GM19193 (cell line): ENCODE results near the gene PRKG1.

ENCODE experiments used
- POLR2A ChIP-seq: IDR thresholded peaks from 4 replicates; pipeline ENCODE4 v1.6.1; 2011; ENCODE audit not compliant: insufficient read depth, insufficient read length; ENCODE audit errors: extremely low read depth

The PRKG1 gene

GRCh38 chr10:51447119-51447518, 372.8 kb downstream of the PRKG1 start:
- no peak for TF ChIP-seq POLR2A

DNA sequence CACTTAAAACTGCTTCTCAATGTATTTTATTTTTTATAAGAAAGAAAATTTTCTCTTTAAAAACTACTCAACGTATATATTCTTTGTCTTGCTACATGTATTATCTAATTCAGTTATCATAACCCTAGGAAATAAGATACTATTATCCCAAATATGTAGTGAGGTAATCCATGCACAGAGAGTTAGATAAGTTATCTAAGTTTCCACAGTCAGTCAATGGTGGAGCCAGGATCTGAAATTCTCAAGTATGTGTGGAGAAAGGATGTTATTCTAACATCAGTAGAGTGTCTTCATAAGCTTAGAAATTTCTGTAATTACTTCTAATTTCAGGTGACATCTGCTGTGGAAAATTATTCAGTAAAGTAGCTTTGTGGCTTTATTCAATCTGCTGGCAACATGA, 385.2 kb downstream of the PRKG1 start:
- TF ChIP-seq POLR2A: no peak

DNA sequence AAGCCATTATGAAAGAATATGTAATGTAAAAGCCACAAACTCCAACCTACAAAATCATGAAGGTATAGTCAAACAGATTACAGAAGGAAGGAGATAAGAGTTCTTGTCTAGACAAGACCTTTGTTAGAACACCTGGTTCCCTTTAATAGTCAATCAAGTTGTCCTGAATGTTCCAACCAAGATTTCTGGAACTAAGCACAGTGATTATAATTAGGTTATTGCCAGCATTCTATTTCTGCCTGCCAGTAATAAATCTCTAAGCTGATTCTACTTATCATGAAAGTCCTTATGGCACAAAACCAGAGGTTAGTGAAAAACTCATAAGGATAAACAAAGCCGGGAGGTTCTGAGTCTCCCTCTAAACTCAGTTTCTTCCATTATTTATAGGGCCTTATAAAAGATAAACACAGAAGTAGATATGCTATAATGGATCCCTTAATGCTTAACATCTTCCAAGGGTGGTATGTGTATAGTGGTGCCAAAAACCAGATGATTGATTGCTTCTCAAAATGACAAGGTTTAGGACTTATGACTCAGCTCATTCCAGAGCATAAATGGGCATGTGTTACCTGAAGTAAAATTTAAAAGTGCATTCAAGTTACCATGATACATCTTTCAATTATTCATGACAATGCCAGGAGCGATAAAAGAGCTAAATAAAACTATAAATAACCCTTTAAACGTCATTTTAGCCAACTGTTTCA, 387.9 kb downstream of the PRKG1 start:
- no peak for TF ChIP-seq POLR2A

- TF ChIP-seq POLR2A: no peak
Measured at GRCh38 chr10:51468424-51468823, 394.1 kb downstream of the PRKG1 start.

DNA sequence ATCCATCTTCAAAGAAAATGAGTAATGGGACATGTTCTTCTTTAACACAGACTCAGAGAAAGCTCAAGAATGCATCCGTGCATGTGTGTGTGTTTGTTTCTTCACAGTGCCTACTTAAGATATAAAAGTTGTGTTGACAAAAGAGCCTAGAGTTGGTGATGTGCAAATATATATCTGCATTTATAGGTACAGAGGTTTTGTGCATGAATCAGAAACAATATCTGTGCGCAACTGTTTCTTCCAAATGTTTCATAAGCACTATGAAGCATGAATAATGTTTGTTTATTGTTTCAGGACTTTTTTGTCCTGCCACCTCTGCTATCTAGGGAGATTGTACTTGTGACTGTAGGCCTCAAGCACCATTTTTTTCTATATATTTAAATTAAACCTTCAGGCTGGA, 395.4 kb downstream of the PRKG1 start:
- no peak for TF ChIP-seq POLR2A

- no peak for TF ChIP-seq POLR2A
Measured at GRCh38 chr10:51471271-51471670, 397.0 kb downstream of the PRKG1 start.

DNA sequence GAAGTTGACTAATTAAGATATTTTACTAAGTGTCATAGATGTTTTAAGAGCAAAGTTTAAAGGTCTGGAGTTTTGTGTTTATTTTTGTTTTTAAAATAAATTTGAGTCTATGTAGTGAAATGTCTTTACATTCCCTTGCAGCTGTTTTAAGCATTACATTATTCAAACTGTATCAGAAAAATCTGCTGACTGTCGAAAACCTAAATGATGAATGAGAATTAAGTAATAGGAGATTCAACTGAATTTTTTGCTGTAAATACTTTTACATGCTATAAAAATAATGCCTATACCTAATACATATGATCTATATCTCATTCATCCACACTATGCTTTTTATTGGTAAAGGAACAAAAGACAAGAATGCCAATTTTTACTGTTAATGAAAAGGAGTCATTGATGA, 397.9 kb downstream of the PRKG1 start:
- TF ChIP-seq POLR2A: no peak

DNA sequence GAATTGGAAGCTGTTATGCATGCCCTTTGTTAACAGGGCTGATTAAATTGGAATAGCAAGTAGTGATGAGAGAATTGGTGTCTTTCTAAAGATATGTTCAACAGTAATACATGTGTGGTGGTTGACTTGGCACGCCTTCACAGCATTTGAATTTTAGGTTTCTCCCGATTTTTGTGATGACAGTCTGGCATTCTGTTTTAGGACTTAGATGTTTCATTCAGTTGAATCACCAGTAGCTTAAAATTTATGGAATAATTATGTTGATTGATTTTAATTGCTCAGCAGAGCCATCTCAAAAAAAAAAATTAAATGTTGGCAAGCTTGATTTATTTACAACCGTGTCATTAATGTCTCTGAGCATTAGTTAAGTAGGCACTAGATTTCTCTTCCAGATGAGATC, 405.4 kb downstream of the PRKG1 start:
- no peak for TF ChIP-seq POLR2A

- no peak for TF ChIP-seq POLR2A
Measured at GRCh38 chr10:51485668-51486067, 411.4 kb downstream of the PRKG1 start.

GRCh38 chr10:51487576-51487975, 413.3 kb downstream of the PRKG1 start:
- TF ChIP-seq POLR2A: no peak

DNA sequence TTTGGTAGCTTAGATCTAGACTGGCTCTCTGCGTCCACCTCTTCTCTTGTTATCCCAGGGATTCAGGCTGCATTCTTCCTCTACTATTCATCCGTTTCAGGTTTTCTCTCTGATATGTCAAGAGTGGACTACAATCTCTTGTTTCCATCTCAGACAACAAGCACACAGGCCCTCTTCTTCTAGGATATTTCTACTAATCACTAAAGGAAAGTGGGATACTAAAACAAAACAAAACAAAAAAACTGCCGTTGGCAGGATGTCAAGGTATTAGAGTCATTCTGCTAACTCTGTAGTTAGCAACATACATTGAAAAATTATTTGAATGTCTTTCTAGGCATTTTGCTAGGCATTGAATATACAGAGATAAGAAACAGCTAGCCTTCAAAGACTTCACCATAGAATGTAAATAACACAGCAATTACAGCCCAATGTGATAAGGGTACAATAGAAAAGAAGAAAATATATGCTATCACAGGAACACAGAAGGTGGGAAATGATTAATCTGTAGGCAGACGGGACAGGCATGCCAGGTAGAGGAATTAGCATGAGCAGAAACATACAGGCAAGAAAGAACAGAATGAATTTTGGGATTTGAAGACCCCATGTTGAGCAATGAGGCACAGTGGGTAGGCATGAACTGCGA, 414.6 kb downstream of the PRKG1 start:
- TF ChIP-seq POLR2A: no peak

- no peak for TF ChIP-seq POLR2A
Measured at GRCh38 chr10:51498424-51498823, 424.1 kb downstream of the PRKG1 start.

DNA sequence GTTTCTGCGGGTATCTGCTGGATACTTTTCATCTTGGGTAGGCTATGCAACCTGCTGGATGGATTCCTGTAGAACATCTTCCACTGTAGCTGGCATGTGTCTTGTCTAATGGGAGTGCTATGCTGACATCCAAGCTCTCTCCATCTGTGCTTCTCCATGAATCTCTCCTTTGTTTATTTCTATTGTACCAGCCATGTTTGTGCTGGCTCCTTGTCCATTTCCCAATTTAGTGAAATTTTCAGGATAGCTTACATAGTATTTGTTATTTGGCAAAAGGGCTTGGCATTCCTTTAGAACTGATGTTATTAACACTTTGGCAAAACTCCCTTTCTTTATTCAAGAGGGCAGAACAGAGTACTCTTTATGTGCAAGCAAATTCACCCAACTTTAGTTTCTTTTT, 427.1 kb downstream of the PRKG1 start:
- no peak for TF ChIP-seq POLR2A

- TF ChIP-seq POLR2A: no peak
Measured at GRCh38 chr10:51502124-51502523, 427.8 kb downstream of the PRKG1 start.

GRCh38 chr10:51503378-51503777, 429.1 kb downstream of the PRKG1 start:
- no peak for TF ChIP-seq POLR2A

GRCh38 chr10:51507476-51507875, 433.2 kb downstream of the PRKG1 start:
- TF ChIP-seq POLR2A: no peak
